AG04449 (cell line): ENCODE measurements around the gene KSR1.

Source experiments
- CTCF ChIA-PET: fragments of 350-600 bp; formaldehyde crosslinking; extraction: SDS; loops from one replicate; lab custom pipeline; 2021; ENCODE audit warnings: antibody characterized with exemption; lab: Yijun Ruan, JAX
- POLR2A ChIA-PET: fragments of 400-600, 350-600 bp; formaldehyde crosslinking; extraction: SDS; loops from one replicate; lab custom pipeline; 2020; ENCODE audit warnings: antibody characterized with exemption, inconsistent platforms; lab: Yijun Ruan, JAX
- DNase-seq: peaks from one replicate; pipeline ENCODE4 v3.0.0-alpha.2; 2010; ENCODE audit warnings: low read depth, low spot score
- H3K4me3 ChIP-seq: 2 replicates; pipeline ENCODE4 v1.5.1; 2011; ENCODE audit warnings: low read depth, mild to moderate bottlenecking, control low read depth, low read length
- CTCF ChIP-seq: IDR thresholded peaks from one replicate; pipeline ENCODE4 v1.5.1; 2011; ENCODE audit warnings: mild to moderate bottlenecking, moderate library complexity, low read length, control low read depth, inconsistent platforms; ENCODE audit not compliant: insufficient read depth; ENCODE audit errors: missing control alignments

KSR1 gene

GRCh38 chr17:27518545-27519521, 62.6 kb downstream of the KSR1 start:
- ChIA-PET CTCF (interaction anchor here (0.8 to 1.1 kb wide), 3 partner anchors 11 to 282 kb away, joined by 3 read pairs; no protein-coding TSS in a partner anchor), POLR2A (no interaction called here)
- DNase-seq: no peak
- TF ChIP-seq CTCF: no peak
- H3K4me3 ChIP-seq: no peak overlapping the region

- POLR2A ChIA-PET: no interaction called here
Observed at GRCh38 chr17:27519550-27519949, 63.3 kb downstream of the KSR1 start.

DNA sequence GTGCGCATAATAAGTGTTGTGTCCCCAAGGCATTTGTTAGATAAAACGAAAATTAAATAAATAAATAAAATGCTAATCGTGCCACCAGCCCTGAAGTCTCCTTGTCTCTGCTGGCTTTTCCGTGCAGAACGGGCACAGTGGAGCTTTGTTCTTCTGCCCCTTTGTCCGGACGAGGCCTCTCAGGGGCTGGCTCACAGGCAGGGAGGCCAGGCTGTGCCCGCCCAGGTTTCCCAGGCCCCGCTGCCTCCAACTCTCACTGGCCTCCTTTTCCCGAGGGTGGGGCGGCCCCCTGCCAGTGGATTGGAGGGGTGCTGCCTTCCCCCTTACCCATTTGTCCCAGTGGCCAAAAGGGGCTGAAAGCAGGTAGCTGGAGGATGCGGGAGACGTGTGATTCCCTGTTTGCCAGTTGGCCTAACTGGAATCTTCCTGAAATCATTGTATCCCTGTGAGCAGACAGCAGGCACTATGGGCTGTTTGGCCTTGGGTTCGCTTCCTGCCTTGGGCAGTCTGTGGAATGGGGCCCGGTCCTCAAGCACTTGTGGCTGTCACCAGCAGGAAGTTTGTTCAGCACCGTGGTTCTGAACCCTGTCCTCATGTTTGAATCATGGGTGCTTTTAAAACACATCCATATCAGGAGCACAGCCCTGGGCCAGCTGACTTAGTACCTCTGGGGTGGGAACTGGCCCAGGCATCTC, 64.4 kb downstream of the KSR1 start:
- H3K4me3 ChIP-seq: no peak overlapping the region
- POLR2A ChIA-PET: interaction anchor here (1.3 kb wide), 1 partner anchor 14 kb away, joined by 4 read pairs; no protein-coding TSS in a partner anchor
- CTCF ChIA-PET: no interaction called here
- DNase-seq: no peak
- no peak for TF ChIP-seq CTCF

More at GRCh38 chr17:27519550-27519949, 63.3 kb downstream of the KSR1 start:
- no peak overlapping the region for H3K4me3 ChIP-seq
- DNase-seq: no peak
- CTCF ChIA-PET: interaction anchor here (0.6 kb wide), 1 partner anchor 62 kb away, joined by 3 read pairs; no protein-coding TSS in a partner anchor
- TF ChIP-seq CTCF: no peak

- ChIA-PET CTCF (interaction anchor here (0.9 to 1.4 kb wide), 2 partner anchors 10 to 39 kb away, joined by 3 to 4 read pairs; no protein-coding TSS in a partner anchor), POLR2A (interaction anchor here (1.3 kb wide), 1 partner anchor 13 kb away, joined by 4 read pairs; no protein-coding TSS in a partner anchor)
- no peak for DNase-seq
- H3K4me3 ChIP-seq: no peak overlapping the region
- TF ChIP-seq CTCF: no peak
Observed at GRCh38 chr17:27521281-27522027, 65.2 kb downstream of the KSR1 start.

DNA sequence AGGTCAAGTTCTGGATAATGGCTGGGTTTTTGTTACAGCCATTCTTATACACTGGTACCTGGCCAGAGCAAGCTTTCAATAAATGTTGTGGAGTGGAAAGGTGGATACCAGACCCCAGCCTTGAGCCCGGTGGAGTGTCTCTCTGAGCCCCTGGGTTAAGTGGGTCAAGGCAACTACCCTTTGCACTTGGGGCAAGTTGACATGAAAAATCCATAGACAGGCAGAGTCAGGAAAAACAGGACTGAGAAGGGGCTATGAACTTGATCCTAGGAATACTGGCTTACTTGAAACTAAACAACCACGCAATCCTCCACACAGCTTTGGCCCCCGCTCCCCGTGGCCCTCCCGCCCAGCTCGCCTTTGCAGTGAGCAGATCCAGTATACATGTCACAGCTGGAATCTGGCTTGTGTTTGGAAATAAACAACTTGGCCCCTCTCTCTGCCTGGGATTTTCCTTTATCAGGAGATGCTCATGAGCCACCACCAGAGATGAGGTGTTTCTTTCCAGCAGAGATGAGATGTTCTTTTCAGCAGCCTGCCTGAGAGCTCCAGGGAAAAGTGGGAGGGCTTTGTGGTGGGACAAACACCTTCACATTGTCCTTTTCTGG, 65.9 kb downstream of the KSR1 start:
- no peak for TF ChIP-seq CTCF
- H3K4me3 ChIP-seq: no peak overlapping the region
- DNase-seq: no peak
- POLR2A ChIA-PET: interaction anchor here (1.3 kb wide), 1 partner anchor 12 kb away, joined by 4 read pairs; no protein-coding TSS in a partner anchor
- CTCF ChIA-PET: interaction anchor here (0.9 to 1.4 kb wide), 2 partner anchors 10 to 38 kb away, joined by 3 to 4 read pairs; no protein-coding TSS in a partner anchor
